Left lobe of liver (tissue), 2 donors: ENCODE results near the gene MYCN. TPM values are rescaled to one million over a fixed set of nuclear protein-coding genes. Genes with fewer than 3 reads are reported as not detected.

Experiments
- ATAC-seq: fragments of 200-7000 bp; cut with Tn5 transposase; one replicate; pipeline ENCODE4 v1.9.1; 2020; ENCODE audit warnings: mild to moderate bottlenecking, moderate library complexity
- DNase-seq: peaks from one replicate; pipeline ENCODE4 v3.0.0-alpha.2; 2020; ENCODE audit warnings: low spot score
- total RNA-seq: library from RNA; stranded (reverse); gene quantifications from one replicate; pipeline ENCODE4 v1.2.1, GENCODE V29; 2021
- donor health status: DM: no; HTN: no; CAD: no; lungs with moderate emphysema.
- donor health status: DM: no; HTN: yes; CAD: no.

MYCN gene
- total RNA-seq, 1 donor from 2014 or later, result 0.73 TPM

- no peak for ATAC-seq
- no peak for DNase-seq
Measured at GRCh38 chr2:15974565-15975260, 34.4 kb downstream of the MYCN start.

GRCh38 chr2:15975261-15975600 lies 34.9 kb downstream of the MYCN start:
- ATAC-seq (no peak), DNase-seq (no peak)

- DNase-seq, result no peak
- ATAC-seq, result no peak
Measured at GRCh38 chr2:15975676-15976075, 35.3 kb downstream of the MYCN start.

- ATAC-seq (no peak), DNase-seq (no peak)
Measured at GRCh38 chr2:15976354-15976753, 36.0 kb downstream of the MYCN start.

GRCh38 chr2:15979051-15979758 lies 38.9 kb downstream of the MYCN start:
- no peak for DNase-seq
- ATAC-seq, result no peak

GRCh38 chr2:15979759-15980604 lies 39.6 kb downstream of the MYCN start:
- ATAC-seq (no peak), DNase-seq (no peak)

GRCh38 chr2:15980605-15981098 lies 40.3 kb downstream of the MYCN start:
- DNase-seq (no peak), ATAC-seq (no peak)

GRCh38 chr2:15981646-15982045 lies 41.3 kb downstream of the MYCN start:
- DNase-seq, result no peak
- no peak for ATAC-seq

- DNase-seq, result no peak
- ATAC-seq, result no peak
Measured at GRCh38 chr2:15982285-15983044, 42.1 kb downstream of the MYCN start.

- ATAC-seq (no peak), DNase-seq (no peak)
Measured at GRCh38 chr2:15983496-15983895, 43.1 kb downstream of the MYCN start.

- ATAC-seq, result no peak
- DNase-seq, result no peak
Measured at GRCh38 chr2:15984368-15985255, 44.3 kb downstream of the MYCN start.

GRCh38 chr2:15985531-15985930 lies 45.2 kb downstream of the MYCN start:
- no peak for ATAC-seq
- no peak for DNase-seq

GRCh38 chr2:15986068-15986560 lies 45.8 kb downstream of the MYCN start:
- ATAC-seq, result no peak
- no peak for DNase-seq

- no peak for ATAC-seq
- no peak for DNase-seq
Measured at GRCh38 chr2:15986644-15987043, 46.3 kb downstream of the MYCN start.

GRCh38 chr2:15988733-15989132 lies 48.4 kb downstream of the MYCN start:
- DNase-seq (no peak), ATAC-seq (no peak)

GRCh38 chr2:15989559-15989958 lies 49.2 kb downstream of the MYCN start:
- no peak for ATAC-seq
- no peak for DNase-seq

GRCh38 chr2:15990151-15991101 lies 50.1 kb downstream of the MYCN start:
- DNase-seq (no peak), ATAC-seq (no peak)

GRCh38 chr2:15991231-15991630 lies 50.9 kb downstream of the MYCN start:
- DNase-seq (no peak), ATAC-seq (no peak)
